Activated T-helper 1 cell treated with anti-CD3 and anti-CD28 coated beads, Interleukin-2, amount 50 U/mL, for 16 hours (primary cell): ENCODE measurements around the gene FHOD3.

Source experiments
- DNase-seq, 2 donors: peaks; one replicate each; pipeline ENCODE4 v3.0.0-alpha.2; 2020; ENCODE audit warnings: low read depth in 1 of 2, low spot score in 1 of 2

FHOD3 gene

DNA sequence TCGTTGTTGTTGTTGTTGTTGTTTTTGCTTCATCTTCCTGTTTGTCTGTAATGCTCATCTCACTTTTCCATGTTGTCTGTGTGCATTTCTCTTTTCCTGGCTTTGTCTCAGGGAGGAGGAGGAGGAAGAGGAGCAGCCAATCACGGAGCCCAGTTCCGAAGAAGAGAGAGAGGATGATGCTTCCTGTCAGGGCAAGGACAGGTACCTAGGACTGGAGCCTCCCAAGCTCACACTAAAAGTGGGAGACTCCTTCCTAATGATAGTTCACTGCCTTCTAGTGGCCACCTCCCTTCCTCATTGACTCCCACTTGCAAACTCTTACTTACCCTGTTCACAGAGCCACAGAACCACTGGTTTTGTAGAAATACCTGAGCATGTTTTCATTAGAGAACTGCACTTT, 351.7 kb downstream of the FHOD3 start:
- no peak for DNase-seq

DNA sequence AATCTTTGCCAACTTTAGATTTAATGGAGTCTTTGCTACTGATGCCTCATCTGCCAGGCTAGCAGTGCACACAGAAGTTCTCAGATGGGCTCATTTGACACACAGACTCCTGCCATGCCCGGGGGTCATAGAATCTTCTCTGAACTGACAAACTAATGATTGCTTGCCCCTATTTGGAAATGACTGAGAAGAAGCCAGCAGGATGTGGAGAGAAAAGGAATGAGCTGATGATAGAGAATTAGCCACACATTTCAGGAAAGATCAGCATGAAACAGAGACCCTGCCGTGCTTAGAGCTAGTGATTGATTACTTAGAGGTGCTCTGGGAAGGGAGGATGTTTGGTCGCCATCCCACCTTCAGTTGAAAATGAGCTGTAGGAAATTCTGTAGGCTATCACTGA, 352.8 kb downstream of the FHOD3 start:
- DNase-seq: no peak

DNA sequence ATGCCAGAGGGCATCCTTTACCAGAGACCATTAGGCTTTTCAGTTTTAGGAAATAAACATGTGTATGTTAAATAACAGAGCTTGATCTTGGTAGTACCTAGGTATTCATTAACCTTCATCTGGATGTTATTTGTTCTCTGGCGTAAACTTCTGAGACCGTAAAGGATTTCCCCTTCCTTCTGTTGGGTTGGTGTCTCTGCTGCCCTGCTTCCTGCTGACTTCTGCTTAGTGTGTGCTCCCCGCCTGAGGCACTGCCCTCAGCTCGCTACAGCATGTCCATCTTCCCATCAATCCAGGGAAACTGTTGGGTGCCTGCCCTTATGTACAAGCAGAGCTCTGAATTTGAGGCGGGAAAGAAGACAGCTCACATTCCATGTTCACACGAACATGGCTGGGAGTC, 353.4 kb downstream of the FHOD3 start:
- no peak for DNase-seq

DNA sequence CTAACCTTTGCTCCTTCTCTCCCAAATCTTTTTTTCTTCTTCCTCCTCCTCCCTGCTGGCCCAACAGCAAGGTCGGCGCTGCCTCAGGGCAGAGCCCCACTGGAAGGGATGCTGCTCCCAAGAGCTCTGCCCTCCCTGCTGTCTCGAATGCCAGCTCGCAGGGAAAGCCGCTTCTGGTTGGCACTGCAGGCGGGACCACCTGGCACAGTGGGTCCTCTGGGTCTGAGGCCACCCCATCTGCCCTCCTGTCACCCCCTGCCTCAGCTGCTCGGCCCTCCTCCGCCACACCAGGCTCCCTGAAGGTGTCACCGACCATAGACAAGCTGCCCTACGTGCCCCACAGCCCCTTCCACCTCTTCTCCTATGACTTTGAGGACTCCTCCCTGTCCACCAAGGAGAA, 355.0 kb downstream of the FHOD3 start:
- no peak for DNase-seq

DNA sequence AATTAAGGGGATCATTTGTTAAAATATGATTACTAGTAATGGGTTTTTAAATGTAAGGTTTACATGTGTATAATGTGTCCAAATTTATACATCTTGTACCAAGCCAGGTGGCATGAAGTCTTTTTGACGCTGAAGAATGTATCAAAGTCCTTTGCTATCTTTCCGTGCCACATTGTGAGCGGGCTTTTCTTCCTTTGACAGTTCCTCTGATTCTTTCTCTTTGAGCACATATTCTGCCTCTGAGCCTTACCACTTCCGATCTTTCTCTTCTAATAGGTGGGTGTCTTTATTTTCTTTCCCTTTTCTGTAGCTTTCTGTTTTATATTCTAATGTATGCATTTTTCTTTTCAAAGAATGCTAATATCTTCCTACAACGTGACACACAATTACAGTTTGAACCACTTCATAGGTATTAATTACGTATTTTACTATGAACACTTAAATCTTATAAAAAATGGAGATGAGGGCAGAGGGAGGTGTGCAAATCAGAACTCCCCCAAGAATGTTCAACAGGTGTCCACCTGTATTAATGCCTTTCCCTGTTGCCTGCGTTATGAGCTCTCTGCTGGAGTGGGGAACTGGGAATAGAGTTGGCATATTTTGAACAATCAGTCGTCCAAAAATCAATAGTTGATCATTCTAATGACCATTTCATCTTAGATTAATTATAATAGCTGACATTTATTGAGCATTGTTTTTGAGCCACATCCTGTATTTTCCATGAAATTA, 355.8 kb downstream of the FHOD3 start:
- DNase-seq: no peak

DNA sequence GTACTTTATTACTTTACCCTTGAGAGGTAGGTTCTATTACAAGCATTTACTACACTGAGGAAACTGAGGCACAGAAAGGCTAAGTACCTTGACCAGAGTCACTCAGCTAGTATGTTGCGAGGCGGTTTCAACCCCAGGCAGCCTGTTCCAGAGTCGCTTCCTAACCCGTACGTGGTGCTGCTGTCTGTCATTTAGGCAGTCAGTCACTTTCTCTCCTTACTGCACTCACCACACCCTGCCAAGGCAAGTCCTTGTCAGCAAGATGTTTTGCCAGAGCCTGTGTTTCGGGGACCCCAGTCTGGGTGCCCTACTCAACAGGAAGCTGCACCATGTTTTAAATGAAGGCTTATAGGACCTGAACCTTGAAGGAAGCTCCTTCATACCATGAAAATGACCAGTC, 356.4 kb downstream of the FHOD3 start:
- no peak for DNase-seq

DNA sequence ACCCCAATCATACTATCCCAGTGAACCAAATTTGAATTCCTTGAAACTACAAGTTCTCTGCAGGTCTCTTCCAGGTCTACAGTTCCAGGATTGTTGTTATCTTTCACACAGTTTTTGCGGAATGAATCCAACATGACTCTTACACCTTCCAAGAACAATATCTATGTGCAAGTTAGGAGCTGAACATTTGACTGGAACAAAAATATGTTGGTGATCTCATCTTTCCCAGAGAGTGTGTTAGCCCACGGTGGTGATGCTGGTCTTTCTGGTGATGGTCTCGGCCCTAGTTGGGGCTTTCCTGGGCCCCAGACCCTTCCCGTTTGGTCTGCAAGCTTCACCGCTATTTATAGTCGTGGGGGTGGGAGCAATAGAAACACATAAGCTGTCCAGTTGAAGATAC, 357.6 kb downstream of the FHOD3 start:
- DNase-seq: no peak

DNA sequence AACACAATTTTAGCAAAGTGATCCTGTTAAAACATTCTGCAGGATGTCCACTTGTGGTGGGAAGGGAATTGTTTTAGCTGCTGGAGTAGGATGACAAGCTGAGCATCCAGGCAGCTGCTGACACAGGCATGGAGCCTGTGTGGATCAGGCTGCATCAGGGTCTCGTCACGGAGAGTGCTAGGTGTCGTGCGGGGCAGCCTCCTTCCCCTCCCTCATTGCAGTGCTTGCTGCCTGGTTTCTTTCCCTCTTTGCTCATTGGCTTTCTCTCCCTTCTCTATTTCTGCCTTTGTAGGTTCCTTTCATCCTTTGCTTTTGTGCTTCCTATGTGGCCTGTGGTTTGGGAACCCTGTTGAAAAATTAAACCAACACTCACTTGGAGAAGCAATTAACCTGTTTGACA, 358.4 kb downstream of the FHOD3 start:
- no peak for DNase-seq

DNA sequence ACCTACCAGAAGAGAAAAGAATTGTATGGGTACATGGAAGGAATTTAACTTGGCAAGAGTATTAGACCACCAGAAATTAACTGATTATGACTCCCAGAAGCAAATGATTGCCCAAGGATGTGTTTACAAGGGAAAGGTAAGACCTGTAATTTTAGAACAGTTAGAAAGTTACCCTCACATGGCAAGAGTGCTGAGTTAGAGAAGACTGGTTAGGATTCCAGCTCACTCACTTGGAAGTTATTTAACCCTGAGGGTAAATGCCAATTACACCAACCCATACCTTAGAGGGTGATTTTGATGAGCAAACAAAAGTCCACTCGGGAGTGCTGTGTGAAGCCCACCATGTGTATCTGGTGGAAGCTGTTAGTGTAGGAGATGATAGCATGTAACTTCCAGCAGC, 361.1 kb downstream of the FHOD3 start:
- DNase-seq: no peak

DNA sequence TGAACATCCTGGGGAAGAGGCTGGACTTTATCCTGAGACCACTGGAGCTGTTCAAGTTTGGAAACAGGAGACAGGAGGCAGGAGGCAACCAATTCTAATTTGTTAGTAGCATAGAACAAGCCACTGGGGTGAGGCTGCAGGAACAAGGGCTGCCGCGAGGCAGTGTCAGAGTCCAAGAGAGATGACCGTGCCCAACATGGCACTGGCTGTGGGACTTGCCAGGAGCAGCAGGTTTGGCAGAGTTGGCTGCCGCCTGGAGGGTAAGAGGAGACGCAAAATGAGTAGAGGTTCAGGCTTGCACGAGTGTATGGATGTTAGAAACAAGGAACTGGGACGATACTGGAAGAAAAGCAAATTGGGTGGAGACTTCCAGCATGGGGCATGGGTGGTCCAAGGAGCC, 362.8 kb downstream of the FHOD3 start:
- DNase-seq: no peak

DNA sequence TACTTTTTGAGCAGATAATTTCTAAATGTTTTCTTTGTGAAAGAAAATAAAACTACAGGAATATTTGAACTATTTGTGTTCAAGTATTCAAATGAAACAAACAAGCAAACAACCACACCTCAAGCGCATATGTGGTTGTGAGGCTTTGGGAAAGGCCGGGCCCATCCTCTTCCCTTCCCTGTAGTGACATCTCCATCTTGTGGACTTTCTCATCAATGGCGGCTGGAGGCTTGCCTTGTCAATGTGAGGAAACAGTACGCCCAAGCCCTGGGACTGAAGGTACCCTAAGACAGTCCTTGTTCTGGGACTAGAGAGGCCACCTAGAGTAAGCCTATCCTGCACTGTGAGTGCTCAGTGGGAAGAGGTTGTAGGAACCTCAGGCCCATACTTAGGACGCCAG, 364.5 kb downstream of the FHOD3 start:
- DNase-seq: no peak

DNA sequence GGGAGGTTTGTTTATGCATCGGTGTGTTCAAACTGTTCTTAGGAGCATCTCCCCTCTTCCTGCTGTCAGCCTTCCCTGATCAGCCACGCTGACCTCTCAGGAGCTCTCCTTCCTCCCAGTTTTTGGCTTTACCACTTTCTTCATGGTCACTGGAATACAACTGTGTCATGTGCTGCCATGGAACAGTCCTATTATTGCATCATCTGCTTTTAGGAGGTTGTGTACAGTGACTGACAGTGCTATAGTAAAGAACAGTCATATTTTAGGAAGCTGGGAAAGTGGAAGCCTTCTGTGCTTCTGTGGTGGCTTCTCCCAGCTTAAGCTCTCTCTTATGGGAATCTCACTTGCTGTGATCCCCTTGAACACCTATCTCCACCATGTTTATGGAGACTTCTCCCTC, 365.8 kb downstream of the FHOD3 start:
- no peak for DNase-seq

DNA sequence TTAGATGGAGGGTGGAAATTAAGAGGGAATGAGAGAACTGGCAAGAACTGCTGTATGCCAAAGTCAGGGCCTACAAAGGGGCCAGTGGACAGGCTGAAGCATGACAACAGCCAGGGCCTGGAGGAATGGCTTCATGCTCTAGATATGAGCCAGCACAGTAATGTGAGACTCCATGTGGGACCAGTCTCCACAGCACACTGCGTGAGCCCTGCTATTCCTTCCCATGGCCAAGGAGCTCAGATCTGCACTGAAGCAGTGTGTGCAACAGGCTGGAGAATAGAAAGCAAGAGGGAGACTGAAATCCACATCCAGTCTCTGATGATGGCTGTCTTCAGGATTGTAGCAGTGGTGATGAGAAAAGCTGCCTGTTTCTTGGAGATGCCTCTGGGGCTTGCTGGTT, 368.4 kb downstream of the FHOD3 start:
- no peak for DNase-seq

DNA sequence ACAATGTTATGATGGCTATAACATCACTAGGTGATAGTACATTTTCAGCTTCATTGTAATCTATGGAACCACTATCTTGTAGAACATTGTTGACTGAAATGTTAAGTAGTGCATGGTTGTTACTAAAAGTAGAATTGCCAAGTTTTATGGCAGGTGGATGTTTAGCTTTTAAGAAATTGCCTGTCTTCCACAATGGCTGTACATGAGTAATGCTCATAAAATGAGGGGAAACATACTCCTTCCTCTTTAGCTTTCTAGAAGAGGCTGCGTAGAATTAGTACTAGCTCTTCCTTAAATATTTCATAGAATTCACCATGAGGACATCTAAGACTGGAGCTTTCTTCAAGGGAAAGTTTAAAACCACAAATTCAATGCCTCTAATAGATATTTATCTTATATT, 370.3 kb downstream of the FHOD3 start:
- DNase-seq: no peak

DNA sequence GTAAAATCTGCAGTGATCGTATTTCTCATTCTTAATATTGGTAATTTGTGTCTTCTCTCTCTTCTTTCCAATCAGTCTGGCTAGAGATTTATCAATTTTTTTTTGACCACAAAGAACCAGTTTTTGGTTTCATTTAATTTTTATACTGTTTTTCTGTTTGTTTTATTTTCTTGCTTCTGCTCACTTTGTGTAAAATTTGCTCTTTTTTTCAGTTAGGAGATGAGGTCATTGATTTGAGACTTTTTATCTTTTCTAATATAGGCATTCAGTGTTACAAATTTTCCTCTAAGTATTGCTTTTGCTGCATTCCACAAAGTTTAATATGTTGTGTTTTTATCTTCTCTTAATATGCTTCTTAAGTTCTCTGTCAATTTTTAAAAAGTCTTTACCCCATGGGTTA, 370.8 kb downstream of the FHOD3 start:
- no peak for DNase-seq

DNA sequence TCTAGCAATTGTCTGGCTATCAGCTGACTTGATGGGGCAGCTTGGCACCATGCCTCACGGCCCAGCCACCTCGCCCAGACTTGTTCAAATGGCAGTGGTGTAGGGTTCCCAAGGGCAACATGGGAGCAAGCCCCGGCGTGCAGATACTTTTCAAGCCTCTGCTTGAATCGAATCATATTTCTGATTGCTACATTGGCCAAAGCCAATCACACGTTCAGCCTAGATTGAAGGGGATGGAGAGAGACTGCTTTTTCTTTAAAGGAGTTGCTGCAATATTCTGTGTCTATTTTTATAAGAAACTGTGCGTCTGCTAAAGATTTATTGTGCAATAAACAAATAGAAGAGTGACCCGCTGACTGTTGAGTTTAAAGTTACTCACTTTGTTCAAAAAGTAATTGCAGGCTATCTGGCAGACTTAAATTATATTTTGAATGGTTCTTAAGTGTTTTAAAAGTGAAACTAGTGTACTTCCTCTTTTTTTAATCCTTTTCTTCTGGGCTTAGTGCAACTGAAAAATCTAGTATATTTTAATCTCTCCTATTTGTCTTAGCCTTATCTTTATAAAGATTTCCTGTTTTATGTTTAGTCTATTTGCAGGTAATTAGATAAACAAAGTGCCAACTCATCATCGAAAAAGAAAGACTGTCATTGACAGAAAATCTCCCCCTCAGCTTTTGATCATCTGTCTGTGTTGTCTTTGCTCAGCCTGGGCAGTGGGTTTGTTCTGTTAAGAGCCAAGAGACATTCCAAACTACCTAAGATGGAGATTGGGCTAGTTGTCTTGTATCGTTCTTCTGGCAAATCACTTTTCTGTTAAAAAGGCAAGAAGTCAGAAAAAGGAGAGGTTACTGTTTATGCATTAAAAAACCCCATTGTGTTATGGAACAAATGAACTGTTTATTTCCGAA, 375.2 kb downstream of the FHOD3 start:
- DNase-seq: no peak

DNA sequence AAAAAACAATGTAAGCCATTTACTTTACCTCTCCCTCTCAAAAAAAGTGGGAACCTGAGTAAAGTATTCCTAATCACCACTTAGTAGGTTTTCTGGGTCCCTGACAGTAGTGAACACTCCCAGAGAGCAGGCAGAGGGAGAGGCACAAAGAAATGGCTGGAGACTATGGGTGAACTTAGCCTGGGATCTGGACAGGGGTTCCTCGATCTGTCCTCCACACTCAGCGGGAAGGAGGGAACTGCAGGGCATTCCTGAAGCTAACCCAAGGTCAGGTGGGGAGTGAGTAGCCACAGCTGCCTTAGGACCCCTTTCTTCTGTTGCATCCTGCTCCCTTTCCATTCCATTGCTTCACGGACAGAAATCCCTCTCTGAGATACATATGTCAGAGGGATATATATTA, 375.9 kb downstream of the FHOD3 start:
- no peak for DNase-seq

DNA sequence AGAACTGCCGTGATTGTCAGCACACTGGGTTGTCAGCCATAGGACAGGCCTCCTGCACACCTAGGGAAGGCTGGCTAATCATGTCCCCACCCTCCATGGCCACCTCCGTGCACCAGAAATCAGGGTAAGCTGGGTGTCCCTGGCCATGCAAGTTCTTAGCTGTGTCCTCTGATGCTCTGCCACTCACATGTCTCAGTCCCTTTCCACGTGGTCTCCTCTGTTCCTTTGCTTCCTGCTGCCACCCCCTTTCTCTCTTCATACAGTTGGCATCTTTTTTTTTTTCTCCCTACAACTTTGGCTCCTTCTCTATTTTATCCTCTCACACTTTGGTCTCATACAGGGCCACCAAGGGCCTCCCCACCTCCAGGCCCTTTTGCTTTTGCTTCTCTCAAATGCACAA, 377.6 kb downstream of the FHOD3 start:
- no peak for DNase-seq

DNA sequence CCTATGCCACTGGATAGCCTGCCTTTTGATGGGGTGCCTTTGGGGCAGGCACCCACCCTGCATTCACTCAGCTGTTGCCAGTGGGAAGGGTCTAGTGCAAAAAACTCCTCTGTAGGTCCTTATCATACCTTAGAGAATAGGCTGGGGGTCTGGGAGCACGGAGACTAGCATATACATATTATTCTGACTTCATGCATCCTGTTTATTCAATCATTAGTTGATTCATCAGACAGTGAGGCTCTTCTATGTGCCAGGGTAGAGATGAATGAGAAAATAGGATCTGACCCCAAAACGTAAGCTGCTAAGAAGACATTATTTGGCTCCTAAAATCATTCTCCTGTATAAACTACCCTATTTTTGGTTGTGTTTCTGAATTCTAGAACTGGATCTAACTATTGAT, 378.0 kb downstream of the FHOD3 start:
- no peak for DNase-seq

DNA sequence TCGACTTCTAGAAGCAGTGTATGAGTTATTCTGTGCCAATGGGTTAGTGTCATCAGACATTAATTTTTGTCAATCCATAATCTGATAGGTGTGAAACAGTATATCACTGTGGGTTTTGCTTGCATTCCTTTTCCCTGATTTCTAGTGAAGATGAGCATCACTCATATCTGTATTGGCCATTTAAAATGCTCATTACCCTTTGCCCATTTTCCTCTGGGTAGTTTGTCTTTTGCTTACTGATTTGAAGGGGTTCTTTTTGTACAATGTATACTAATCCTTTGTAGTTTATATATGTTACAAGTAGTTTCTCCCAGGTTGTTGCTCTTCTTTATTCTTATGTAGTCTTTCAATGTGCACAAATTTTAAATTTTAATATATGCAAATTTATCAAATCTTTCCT, 379.1 kb downstream of the FHOD3 start:
- no peak for DNase-seq

DNA sequence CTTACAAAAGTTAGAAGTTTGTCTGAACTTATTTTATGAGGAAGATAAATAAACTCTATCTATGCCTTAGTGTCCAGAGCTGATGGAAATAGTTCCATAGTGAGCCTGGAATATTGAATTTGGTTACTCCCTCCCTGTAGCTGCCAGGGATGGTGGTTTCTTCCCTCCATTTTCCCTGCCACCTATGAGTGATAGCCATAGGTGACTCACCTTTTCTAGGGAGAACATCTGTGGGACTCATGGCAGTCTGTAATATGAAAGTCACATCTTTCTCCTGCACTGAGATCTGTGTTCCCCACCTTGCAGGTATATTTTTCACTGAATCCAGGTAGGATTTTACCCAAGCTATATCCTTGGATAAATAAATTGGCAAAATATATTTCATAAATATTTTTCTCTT, 382.5 kb downstream of the FHOD3 start:
- DNase-seq: no peak

DNA sequence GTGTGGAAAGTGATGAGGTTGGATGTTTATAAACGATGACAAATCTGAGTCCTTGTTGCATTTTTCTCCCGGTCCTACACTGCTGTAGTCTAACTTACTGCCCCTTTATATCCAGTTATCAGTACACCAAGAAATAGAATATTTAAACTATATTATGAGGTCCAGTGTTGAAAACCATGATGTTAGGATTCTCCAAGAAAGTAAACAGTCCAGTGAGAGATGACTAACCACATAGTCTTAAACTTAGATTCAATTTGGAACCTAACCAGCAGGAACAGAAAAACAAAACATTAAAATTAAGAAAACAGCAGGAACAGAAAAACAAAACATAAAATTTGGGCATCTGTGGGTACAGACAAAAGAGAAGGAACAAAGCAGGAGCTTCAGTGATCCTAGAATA, 388.1 kb downstream of the FHOD3 start:
- DNase-seq: no peak
